ENCODE measurements around the gene MCM9.

GRCh38 chr6:118967239-118967638 is 32.3 kb upstream of the MCM9 start:
- TF ChIP-seq CTCF (IDR thresholded peaks at IDR 0.05; ENCODE audit: insufficient read depth, low read depth, low read length) (no peak), EZH2 (IDR thresholded peaks at IDR 0.05; ENCODE audit: insufficient read depth, low read length) (no peak)

All from astrocyte (in vitro differentiated cells and primary cell).